ENCODE data around the gene FLVCR1.
"Not testable (repeated sequence)": the region's sequence is repeated elsewhere in the genome, so short reads cannot be mapped to it uniquely, and the experiment has no call there.

Gene FLVCR1

GRCh38 chr1:212860713-212861581, 2.9 kb downstream of the FLVCR1 start:
- DNase-seq (ENCODE audit: low read depth) = no peak

- DNase-seq (ENCODE audit: low read depth) = no peak
Observed at GRCh38 chr1:212862111-212862690, 4.1 kb downstream of the FLVCR1 start.

GRCh38 chr1:212863345-212863744, 5.3 kb downstream of the FLVCR1 start:
- not testable (repeated sequence) for DNase-seq (ENCODE audit: low read depth)

GRCh38 chr1:212864201-212864600, 6.1 kb downstream of the FLVCR1 start:
- DNase-seq (ENCODE audit: low read depth) = no peak

DNA sequence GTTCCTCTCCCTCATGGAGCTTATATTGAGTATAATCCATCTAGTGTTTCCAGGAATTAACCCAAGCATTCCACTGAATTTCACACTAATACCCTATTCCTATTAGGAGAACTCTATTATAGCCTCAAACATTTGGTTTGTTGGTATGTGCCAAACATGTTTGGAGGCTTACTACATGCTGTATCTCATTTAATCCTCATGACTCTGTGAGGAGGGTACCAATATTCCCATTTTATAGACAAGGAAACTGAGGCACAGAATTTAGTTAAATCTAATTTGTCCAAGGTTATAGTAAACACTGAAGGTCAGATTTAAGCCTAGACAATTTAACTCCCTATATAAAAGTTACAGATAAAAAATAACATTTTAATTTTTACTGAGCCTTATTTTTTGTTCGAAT, 9.1 kb downstream of the FLVCR1 start:
- DNase-seq (ENCODE audit: low read depth) = no peak

DNA sequence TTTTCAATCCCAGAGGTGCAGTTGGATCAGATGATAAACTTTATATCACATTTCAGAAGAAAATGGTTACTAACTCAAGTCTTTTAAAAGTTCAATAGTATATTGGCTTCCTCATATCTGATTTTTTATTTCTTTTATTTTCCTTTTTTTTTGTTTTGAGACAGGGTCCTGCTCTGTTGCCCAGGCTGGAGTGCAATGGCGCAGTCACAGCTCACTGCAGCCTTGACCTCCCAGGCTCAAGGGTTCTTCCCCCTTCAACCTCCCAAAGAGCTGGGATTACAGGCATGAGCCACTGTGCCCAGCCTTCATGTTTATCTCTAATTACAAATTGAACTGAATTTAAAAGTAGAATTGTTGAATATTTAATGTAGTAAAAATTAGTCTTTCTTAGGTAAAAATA, 13.9 kb downstream of the FLVCR1 start:
- no peak for DNase-seq (ENCODE audit: low read depth)

GRCh38 chr1:212873518-212873917, 15.4 kb downstream of the FLVCR1 start:
- no peak for DNase-seq (ENCODE audit: low read depth)

DNA sequence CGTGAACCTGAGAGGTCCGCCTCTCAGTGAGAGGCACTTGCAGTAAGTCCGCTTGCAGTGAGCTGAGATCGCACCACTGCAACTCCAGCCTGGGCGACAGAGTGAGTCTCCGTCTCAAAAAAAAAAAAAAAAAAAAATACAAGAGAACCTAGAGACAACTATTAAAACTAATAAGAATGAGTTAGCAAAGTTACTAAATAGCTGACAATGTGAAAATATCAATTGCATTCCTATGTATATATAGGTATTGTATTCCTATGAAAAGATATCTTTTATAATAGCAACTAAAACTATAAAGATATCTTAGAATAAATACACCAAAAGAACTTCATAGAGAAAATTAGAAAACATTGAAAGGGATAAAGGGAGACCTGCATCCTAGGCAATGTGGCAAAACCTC, 20.3 kb downstream of the FLVCR1 start:
- no peak for DNase-seq (ENCODE audit: low read depth)

- no peak for DNase-seq (ENCODE audit: low read depth)
Observed at GRCh38 chr1:212879947-212880690, 22.0 kb downstream of the FLVCR1 start.

DNA sequence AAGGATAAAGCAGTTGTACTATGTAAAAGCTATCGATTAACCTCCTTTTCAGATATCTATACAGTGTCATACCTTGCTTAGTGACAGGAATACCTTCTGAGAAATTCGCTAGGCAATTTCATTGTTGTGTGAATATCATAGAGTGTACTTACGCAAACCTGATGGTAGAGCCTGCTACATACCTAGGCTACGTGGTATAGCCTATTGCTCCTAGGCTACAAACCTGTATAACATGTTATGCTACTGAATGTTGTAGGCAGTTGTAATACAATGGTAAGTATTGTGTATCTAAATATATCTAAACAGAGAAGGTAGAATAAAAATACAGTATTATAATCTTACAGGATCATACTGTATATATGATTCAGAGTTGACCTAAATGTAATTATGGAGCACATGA, 26.5 kb downstream of the FLVCR1 start:
- no peak for DNase-seq (ENCODE audit: low read depth)

- no peak for DNase-seq (ENCODE audit: low read depth)
Observed at GRCh38 chr1:212892108-212892507, 34.0 kb downstream of the FLVCR1 start.

DNA sequence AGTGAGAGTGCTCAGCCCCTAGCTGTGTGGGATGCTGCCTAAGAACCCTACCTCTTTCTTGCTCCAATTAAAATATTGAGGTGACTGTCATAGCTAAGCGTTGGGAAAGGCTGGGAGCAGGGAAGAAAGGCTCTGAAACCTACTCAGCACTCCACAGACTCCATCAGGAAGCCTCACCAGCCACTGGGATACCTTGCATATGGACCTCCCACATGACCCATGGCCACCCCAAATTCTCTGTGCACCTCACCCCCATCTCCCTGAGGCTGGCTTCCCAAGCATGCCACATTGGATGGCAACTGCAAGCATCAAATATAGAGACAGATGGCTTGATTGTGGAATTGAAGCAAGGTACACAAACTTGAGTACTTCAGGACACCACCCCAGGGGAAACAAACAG, 41.8 kb downstream of the FLVCR1 start:
- no peak for DNase-seq (ENCODE audit: low read depth)

GRCh38 chr1:212901290-212901689, 43.2 kb downstream of the FLVCR1 start:
- no peak for DNase-seq (ENCODE audit: low read depth)

- DNase-seq (ENCODE audit: low read depth) = no peak
Observed at GRCh38 chr1:212902054-212902453, 44.0 kb downstream of the FLVCR1 start.

- no peak for DNase-seq (ENCODE audit: low read depth)
Observed at GRCh38 chr1:212903664-212904063, 45.6 kb downstream of the FLVCR1 start.

GRCh38 chr1:212908071-212908470, 50.0 kb downstream of the FLVCR1 start:
- not testable (repeated sequence) for DNase-seq (ENCODE audit: low read depth)

GRCh38 chr1:212908971-212909370, 50.9 kb downstream of the FLVCR1 start:
- DNase-seq (ENCODE audit: low read depth) = no peak

- DNase-seq (ENCODE audit: low read depth) = no peak
Observed at GRCh38 chr1:212909652-212910063, 51.6 kb downstream of the FLVCR1 start.

- DNase-seq (ENCODE audit: low read depth) = not testable (repeated sequence)
Observed at GRCh38 chr1:212910213-212910612, 52.1 kb downstream of the FLVCR1 start.

DNA sequence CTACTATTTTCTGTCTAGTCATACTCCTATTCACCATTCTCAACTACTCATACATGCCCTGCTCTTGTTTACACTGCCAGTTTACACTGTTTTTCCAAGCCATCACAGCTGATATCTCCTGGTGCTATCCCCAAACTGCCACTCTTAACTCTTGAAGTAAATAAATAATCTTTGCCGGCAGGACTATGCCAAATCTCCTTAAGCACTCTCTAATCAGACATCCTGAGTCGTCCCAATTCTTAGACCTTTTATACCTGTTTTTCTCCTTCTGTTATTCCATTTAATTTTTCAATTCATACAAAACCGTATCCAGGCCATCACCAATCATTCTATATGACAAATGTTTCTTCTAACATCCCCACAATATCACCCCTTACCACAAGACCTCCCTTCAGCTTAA, 55.6 kb downstream of the FLVCR1 start:
- DNase-seq (ENCODE audit: low read depth) = not testable (repeated sequence)

GRCh38 chr1:212914110-212914509, 56.0 kb downstream of the FLVCR1 start:
- not testable (repeated sequence) for DNase-seq (ENCODE audit: low read depth)

GRCh38 chr1:212914789-212915188, 56.7 kb downstream of the FLVCR1 start:
- no peak for DNase-seq (ENCODE audit: low read depth)

Data from activated T-cell treated with anti-CD3 and anti-CD28 coated beads for 24 hours (primary cell).